DMS114 treated with DMSO at 0.1 percent for 48 hours (cell line): ENCODE results near the gene UBE2B.
"Not testable (repeated sequence)": the region's sequence is repeated elsewhere in the genome, so short reads cannot be mapped to it uniquely, and the experiment has no call there.

ENCODE experiments used
- DNase-seq: peaks from one replicate; lab custom pipeline; 2025; ENCODE audit not compliant: unreplicated experiment; lab: John Stamatoyannopoulos, UW

Gene UBE2B

GRCh38 chr5:134370871-134371833 is at the start of gene UBE2B:
Gene UBE2B (plus strand): TSS chr5:134371569. CDS start chr5:134371596, 27 bp downstream.
- DNase-seq, result peak; percentile 99

GRCh38 chr5:134327327-134327726 is 44.0 kb upstream of the UBE2B start:
- no peak for DNase-seq

DNA sequence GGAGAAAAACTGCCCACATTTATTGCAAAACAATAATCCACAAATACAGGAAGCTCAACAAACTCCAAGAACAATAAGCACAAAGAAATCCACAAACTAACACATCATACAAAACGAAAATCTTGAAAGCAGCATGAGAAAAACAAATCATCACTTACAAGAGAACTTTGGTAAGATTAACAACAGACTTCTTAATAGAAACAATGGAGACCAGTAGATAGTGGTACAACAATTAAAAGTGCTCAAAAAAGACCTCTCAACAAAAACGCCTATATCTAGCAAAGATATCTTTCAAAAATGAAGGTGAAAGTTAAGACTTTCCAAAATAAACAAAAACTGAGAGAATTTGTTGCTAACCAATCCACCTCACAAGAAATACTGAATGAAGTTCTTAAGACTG is 42.8 kb upstream of the UBE2B start:
- no peak for DNase-seq

GRCh38 chr5:134336833-134337232 is 34.5 kb upstream of the UBE2B start:
- not testable (repeated sequence) for DNase-seq

DNA sequence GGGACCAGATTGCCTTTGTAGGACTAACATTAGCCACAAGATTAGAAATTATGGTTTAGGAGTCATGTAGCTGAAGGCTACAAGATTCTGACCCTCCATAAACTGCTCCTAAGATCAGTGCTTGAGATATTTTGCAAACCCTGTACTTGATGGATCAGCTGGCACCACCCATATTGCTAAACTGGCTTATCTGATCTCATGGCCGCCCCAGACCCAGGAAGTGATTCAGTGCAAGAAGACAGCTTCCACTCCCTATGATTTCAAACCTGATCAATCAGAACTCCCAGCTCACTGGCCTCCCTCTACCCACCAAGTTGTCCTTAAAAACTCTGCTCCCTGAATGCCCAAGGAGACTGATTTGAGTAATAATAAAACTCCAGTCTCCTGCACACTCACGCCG is 27.9 kb upstream of the UBE2B start:
- not testable (repeated sequence) for DNase-seq

DNA sequence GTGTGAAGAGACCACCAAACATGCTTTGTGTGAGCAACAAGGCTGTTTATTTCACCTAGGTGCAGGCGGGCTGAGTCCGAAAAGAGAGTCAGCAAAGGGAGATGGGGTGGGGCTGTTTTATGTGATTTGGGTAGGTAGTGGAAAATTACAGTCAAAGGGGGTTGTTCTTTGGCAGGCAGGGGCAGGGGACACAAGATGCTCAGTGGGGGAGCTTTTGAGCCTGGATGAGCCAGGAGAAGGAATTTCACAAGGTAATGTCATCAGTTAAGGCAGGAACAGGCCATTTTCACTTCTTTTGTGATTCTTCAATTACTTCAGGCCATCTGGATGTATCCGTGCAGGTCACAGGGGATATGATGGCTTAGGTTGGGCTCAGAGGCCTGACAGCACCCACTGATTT is 25.9 kb upstream of the UBE2B start:
- not testable (repeated sequence) for DNase-seq

DNA sequence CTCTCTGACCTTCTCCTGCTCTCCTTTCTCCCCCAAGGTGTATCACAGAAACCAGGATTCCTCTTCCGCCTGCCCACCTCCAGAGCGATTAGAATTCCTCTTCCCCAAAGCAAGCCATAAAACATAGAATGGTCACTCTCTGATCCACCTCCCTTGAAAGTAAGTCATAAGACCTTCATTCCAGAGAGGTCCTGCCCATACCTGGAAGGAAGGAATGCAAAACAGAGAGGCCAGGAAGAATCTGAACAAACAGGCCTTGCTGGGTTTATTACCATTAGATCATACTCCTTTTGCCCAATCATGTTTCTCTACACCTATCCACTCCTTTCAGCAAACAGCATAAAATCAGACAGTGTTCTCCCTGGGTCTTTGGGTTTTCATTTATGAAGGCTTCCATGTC is 25.4 kb upstream of the UBE2B start:
- no peak for DNase-seq

GRCh38 chr5:134349463-134349862 is 21.9 kb upstream of the UBE2B start:
- no peak for DNase-seq

DNA sequence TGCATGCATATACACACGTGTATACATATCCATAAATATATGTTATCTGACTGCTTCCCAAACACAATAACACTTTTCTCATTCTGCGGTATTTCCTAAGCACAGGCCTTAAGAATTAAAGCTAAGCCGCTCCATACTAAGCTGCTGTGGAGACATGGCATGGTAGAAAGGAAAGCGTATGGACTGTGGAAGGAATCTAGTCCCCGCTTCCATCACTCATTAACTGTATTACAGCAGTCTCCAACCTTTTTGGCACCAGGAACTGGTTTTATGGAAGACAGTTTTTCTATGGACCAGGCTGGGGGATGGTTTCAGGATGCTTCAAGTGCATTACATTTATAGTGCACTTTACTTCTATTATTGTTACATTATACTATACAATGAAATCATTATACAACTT is 15.7 kb upstream of the UBE2B start:
- DNase-seq, result no peak

- DNase-seq, result no peak
Observed at GRCh38 chr5:134365604-134366003, 5.8 kb upstream of the UBE2B start.

DNA sequence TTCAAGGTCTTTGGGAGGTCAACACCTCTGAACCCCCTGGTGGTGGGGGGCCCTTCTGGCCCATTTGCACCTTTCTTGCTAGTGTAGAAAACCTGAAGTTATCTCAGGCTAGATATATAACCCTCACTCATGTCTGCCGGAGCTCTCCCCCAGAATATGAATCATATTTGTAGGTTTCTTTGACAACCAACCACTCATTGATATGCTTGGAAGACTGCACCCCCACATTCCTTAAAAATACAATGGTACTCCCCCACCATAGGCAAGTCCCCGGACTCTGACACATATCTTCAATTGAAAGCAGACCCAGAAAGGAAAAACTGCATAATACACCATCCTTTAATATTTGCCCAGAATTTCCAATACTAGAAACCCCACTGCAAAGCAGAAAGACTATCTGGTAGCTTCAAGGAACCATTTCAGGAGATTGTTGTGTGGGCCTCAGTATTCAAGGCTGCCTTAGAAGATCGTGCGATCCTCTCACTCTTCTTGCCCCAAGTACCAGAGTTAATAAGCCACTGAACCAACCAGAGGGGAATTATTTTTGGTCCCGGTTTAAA is 978 bp upstream of the UBE2B start:
- no peak for DNase-seq

- no peak for DNase-seq
Observed at GRCh38 chr5:134371834-134372340, 518 bp downstream of the UBE2B start.

DNA sequence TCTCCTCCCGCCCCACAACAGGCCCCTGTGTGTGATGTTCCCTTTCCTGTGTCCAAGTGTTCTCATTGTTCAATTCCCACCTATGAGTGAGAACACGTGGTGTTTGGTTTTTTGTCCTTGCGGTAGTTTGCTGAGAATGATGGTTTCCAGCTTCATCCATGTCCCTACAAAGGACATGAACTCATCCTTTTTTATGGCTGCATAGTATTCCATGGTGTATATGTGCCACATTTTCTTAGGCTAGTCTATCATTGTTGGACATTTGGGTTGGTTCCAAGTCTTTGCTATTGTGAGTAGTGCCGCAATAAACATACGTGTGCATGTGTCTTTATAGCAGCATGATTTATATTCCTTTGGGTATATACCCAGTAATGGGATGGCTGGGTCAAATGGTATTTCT is 2.3 kb downstream of the UBE2B start:
- DNase-seq, result not testable (repeated sequence)

- DNase-seq, result no peak
Observed at GRCh38 chr5:134374232-134374631, 2.9 kb downstream of the UBE2B start.

- DNase-seq, result no peak
Observed at GRCh38 chr5:134380346-134380745, 9.0 kb downstream of the UBE2B start.

GRCh38 chr5:134382204-134382603 is 10.8 kb downstream of the UBE2B start:
- not testable (repeated sequence) for DNase-seq

- DNase-seq, result no peak
Observed at GRCh38 chr5:134383980-134384697, 12.8 kb downstream of the UBE2B start.

GRCh38 chr5:134387443-134387842 is 16.1 kb downstream of the UBE2B start:
- DNase-seq, result no peak

DNA sequence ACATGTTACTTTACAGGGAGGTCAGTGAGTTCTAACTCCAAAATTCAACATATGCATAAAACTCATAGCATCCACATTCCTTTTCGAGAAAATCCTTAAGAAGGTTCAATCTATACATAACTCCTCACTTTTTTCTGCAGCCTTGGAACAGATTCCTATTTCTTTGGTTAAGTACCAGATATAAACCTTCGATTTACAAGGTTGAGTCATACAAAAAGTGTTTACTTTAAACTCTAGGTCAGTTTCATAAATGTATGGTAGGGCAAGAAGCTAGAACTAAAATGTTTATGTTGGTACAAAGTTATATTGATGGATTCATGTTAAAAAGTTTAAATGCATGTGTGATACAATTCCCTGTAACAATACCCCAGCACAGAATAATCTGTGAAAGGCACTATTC is 20.9 kb downstream of the UBE2B start:
- DNase-seq, result no peak

DNA sequence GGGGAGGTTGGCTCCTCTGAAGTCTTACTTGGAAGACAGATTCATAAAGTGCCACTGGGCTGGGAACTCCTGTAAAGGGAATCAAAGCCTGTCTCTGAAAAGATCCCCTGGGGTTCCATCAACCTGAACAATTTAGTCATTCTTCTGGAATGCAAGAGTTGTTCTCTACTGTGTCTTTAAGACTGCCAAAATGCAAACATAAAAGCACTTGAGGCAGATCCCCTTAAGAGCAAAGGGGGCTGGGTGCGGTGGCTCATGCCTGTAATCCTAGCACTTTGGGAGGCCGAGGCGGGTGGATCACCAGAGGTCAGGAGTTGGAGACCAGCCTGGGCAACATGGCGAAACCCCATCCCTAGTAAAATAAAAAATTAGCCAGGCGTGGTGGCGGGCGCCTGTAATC is 23.6 kb downstream of the UBE2B start:
- no peak for DNase-seq

GRCh38 chr5:134396274-134396673 is 24.9 kb downstream of the UBE2B start:
- no peak for DNase-seq

DNA sequence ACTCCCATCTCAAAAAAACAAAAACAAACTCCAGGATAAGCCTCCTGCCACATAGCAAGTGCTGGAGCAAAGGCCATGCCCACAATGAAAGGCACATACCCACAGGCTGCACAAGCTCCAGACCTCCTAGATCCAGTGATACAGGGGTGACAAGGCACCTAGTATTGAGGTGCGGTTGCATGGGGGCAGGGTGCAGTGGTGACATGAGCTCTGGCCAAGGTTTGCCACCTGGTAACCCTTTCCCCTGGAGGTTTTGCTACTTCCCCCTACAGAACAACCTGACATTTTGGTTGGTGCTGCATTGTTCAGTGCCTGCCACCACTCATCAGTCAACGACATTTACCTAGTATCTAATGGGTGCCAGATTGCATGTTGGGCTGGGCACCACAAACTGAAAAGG is 25.8 kb downstream of the UBE2B start:
- no peak for DNase-seq
